SK-N-SH (cell line): ENCODE results near the gene SRGAP2.
"Not testable (repeated sequence)": the region's sequence is repeated elsewhere in the genome, so short reads cannot be mapped to it uniquely, and the experiment has no call there.

Experiments
- CTCF ChIP-seq: fragments of 200-600 bp; sonication (generic); IDR thresholded peaks from 2 replicates; pipeline ENCODE4 v1.6.1; 2017; ENCODE audit warnings: antibody characterized with exemption, mild to moderate bottlenecking, moderate library complexity
- EP300 ChIP-seq, 2 experiments: IDR thresholded peaks; 2 replicates each; pipeline versions ENCODE4 v1.4.0 to v1.6.1; 2012; ENCODE audit warnings: borderline replicate concordance in 1 of 2, low read depth in 1 of 2, low read length in 1 of 2
- POLR2AphosphoS5 ChIP-seq: IDR thresholded peaks from 2 replicates; pipeline ENCODE4 v1.6.1; 2012; ENCODE audit warnings: low read depth, low read length
- RAD21 ChIP-seq: IDR thresholded peaks from 2 replicates; pipeline ENCODE4 v1.6.1; 2012; ENCODE audit warnings: mild to moderate bottlenecking, low read length
- RFX5 ChIP-seq: IDR thresholded peaks from 2 replicates; pipeline ENCODE4 v1.6.1; 2012; ENCODE audit warnings: mild to moderate bottlenecking, improper control_type of control experiment, low read length
- TEAD4 ChIP-seq: IDR thresholded peaks from 2 replicates; pipeline ENCODE4 v1.4.0; 2012; ENCODE audit warnings: mild to moderate bottlenecking, borderline replicate concordance; ENCODE audit not compliant: insufficient read depth
- YY1 ChIP-seq: IDR thresholded peaks from 2 replicates; pipeline ENCODE4 v1.4.0; 2012; ENCODE audit warnings: low read depth, mild to moderate bottlenecking
- TF ChIP-seq, protein P1 (sequence below): IDR thresholded peaks from 2 replicates; pipeline ENCODE4 v1.4.0; 2012; ENCODE audit warnings: low read depth, borderline replicate concordance
- TF ChIP-seq, protein P2 (sequence below): fragments of 150-350 bp; IDR thresholded peaks from 2 replicates; pipeline ENCODE4 v1.6.1; 2016; ENCODE audit warnings: mild to moderate bottlenecking, low read depth, low read length

- TF ChIP-seq POLR2AphosphoS5; CTCF; RAD21; TEAD4; RFX5; EP300 (IDR thresholded peaks at IDR 0.05; ENCODE audit: borderline replicate concordance in 1 of 2, low read depth in 1 of 2, low read length in 1 of 2); YY1: not testable (repeated sequence)
- TF ChIP-seq, protein P1, sequence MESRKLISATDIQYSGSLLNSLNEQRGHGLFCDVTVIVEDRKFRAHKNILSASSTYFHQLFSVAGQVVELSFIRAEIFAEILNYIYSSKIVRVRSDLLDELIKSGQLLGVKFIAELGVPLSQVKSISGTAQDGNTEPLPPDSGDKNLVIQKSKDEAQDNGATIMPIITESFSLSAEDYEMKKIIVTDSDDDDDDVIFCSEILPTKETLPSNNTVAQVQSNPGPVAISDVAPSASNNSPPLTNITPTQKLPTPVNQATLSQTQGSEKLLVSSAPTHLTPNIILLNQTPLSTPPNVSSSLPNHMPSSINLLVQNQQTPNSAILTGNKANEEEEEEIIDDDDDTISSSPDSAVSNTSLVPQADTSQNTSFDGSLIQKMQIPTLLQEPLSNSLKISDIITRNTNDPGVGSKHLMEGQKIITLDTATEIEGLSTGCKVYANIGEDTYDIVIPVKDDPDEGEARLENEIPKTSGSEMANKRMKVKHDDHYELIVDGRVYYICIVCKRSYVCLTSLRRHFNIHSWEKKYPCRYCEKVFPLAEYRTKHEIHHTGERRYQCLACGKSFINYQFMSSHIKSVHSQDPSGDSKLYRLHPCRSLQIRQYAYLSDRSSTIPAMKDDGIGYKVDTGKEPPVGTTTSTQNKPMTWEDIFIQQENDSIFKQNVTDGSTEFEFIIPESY, result not testable (repeated sequence)
- TF ChIP-seq, protein P2, sequence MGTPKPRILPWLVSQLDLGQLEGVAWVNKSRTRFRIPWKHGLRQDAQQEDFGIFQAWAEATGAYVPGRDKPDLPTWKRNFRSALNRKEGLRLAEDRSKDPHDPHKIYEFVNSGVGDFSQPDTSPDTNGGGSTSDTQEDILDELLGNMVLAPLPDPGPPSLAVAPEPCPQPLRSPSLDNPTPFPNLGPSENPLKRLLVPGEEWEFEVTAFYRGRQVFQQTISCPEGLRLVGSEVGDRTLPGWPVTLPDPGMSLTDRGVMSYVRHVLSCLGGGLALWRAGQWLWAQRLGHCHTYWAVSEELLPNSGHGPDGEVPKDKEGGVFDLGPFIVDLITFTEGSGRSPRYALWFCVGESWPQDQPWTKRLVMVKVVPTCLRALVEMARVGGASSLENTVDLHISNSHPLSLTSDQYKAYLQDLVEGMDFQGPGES, result not testable (repeated sequence)
These were observed 6.5 kb upstream of the SRGAP2 start for GRCh38 chr1:206196748-206197424.
